OCI-LY3 (cell line): ENCODE results near the gene OOSP1.

ENCODE experiments used
- H2AFZ ChIP-seq: fragments of 200-600, 300-600 bp; shearing (Covaris generic); 2 replicates; pipeline ENCODE4 v1.6.0; 2014; ENCODE audit warnings: antibody characterized with exemption, low read depth, low read length
- H3K27ac ChIP-seq: fragments of 200-600, 300-600 bp; sonication (generic); 2 replicates; pipeline ENCODE4 v1.5.1; 2014; ENCODE audit warnings: mild to moderate bottlenecking, low read length, moderate library complexity, mixed read lengths
- H3K27me3 ChIP-seq: fragments of 200-600, 300-600 bp; sonication (generic); 2 replicates; pipeline ENCODE4 v1.6.1; 2014; ENCODE audit warnings: low read depth, low read length, mixed read lengths
- H3K36me3 ChIP-seq: fragments of 200-600, 300-600 bp; sonication (generic); replicated peaks from 2 replicates; pipeline ENCODE3; 2014; ENCODE audit warnings: low read depth, low read length, mixed read lengths
- H3K4me1 ChIP-seq: fragments of 300-600, 200-600 bp; sonication (generic); 2 replicates; pipeline ENCODE4 v1.6.1; 2014; ENCODE audit warnings: low read length, mixed read lengths
- H3K4me2 ChIP-seq: fragments of 200-600, 300-600 bp; sonication (generic); 2 replicates; pipeline ENCODE4 v1.6.1; 2014; ENCODE audit warnings: low read length, mixed read lengths
- H3K4me3 ChIP-seq: fragments of 300-600, 200-600 bp; sonication (generic); 2 replicates; pipeline ENCODE4 v1.5.1; 2014; ENCODE audit warnings: antibody characterized with exemption, mild to moderate bottlenecking, low read length, moderate library complexity
- H3K79me2 ChIP-seq: fragments of 300-600, 200-600 bp; shearing (Covaris generic); 2 replicates; pipeline ENCODE4 v1.6.1; 2014; ENCODE audit warnings: mild to moderate bottlenecking, low read length, mixed read lengths
- H3K9ac ChIP-seq: fragments of 300-600, 200-600 bp; shearing (Covaris generic); 2 replicates; pipeline ENCODE4 v1.6.0; 2014; ENCODE audit warnings: mild to moderate bottlenecking, low read length, moderate library complexity
- H3K9me3 ChIP-seq: fragments of 200-600, 300-600 bp; shearing (Covaris generic); 2 replicates; pipeline ENCODE4 v1.6.1; 2014; ENCODE audit warnings: low read length, mixed read lengths; ENCODE audit not compliant: insufficient read depth
- H4K20me1 ChIP-seq: fragments of 200-600, 300-600 bp; sonication (generic); 2 replicates; pipeline ENCODE4 v1.6.1; 2016; ENCODE audit warnings: low read length, mixed read lengths; ENCODE audit not compliant: insufficient read depth
- CTCF ChIP-seq: fragments of 200-600, 300-600 bp; sonication (generic); IDR thresholded peaks from 2 replicates; pipeline ENCODE4 v1.5.1; 2014; ENCODE audit warnings: antibody characterized with exemption, low read length, low read depth
- EZH2phosphoT487 ChIP-seq: fragments of 200-600 bp; shearing (Covaris generic); IDR thresholded peaks from 2 replicates; pipeline ENCODE4 v1.6.1; 2018; ENCODE audit warnings: antibody characterized with exemption, mixed run types, low read depth

Gene OOSP1

GRCh38 chr11:59918480-59918879 is 19.8 kb upstream of the OOSP1 start:
- Histone ChIP-seq H3K9me3 (peaks cover 10% of the 10 kb centered on the region), H3K36me3 (no peaks in the 10 kb centered on the region), H2AFZ (no peak overlapping the region), H3K79me2 (no peaks in the 10 kb centered on the region), H3K27ac (no peak overlapping the region), H3K9ac (no peak overlapping the region), H3K4me1 (no peaks in the 10 kb centered on the region), H4K20me1 (no peaks in the 10 kb centered on the region), H3K4me3 (no peak overlapping the region), H3K27me3 (no peaks in the 10 kb centered on the region), H3K4me2 (no peak overlapping the region)
- TF ChIP-seq CTCF (no peak), EZH2phosphoT487 (no peak)

- H3K9me3 ChIP-seq, result peaks cover 11% of the 10 kb centered on the region
- no peaks in the 10 kb centered on the region for H3K4me1 ChIP-seq
- H3K27ac ChIP-seq, result no peak overlapping the region
- no peaks in the 10 kb centered on the region for H3K27me3 ChIP-seq
- H3K79me2 ChIP-seq, result no peaks in the 10 kb centered on the region
- H3K4me2 ChIP-seq, result no peak overlapping the region
- TF ChIP-seq CTCF (peak; percentile 83), EZH2phosphoT487 (no peak)
- H3K9ac ChIP-seq, result no peak overlapping the region
- no peak overlapping the region for H3K4me3 ChIP-seq
- H3K36me3 ChIP-seq, result no peaks in the 10 kb centered on the region
- no peaks in the 10 kb centered on the region for H4K20me1 ChIP-seq
- H2AFZ ChIP-seq, result no peak overlapping the region
Measured at GRCh38 chr11:59918987-59919589, 19.1 kb upstream of the OOSP1 start.

- no peak overlapping the region for H3K4me2 ChIP-seq
- no peak overlapping the region for H3K27ac ChIP-seq
- no peaks in the 10 kb centered on the region for H4K20me1 ChIP-seq
- no peaks in the 10 kb centered on the region for H3K27me3 ChIP-seq
- no peaks in the 10 kb centered on the region for H3K36me3 ChIP-seq
- H3K4me1 ChIP-seq, result no peaks in the 10 kb centered on the region
- no peak overlapping the region for H2AFZ ChIP-seq
- no peak for TF ChIP-seq CTCF
- TF ChIP-seq EZH2phosphoT487, result no peak
- no peaks in the 10 kb centered on the region for H3K79me2 ChIP-seq
- no peak overlapping the region for H3K9ac ChIP-seq
- H3K9me3 ChIP-seq, result peaks cover 11% of the 10 kb centered on the region
- no peak overlapping the region for H3K4me3 ChIP-seq
Measured at GRCh38 chr11:59923813-59924212, 14.4 kb upstream of the OOSP1 start.

GRCh38 chr11:59931688-59932087 is 6.5 kb upstream of the OOSP1 start:
- H3K36me3 ChIP-seq, result no peaks in the 10 kb centered on the region
- no peaks in the 10 kb centered on the region for H4K20me1 ChIP-seq
- no peak overlapping the region for H3K4me3 ChIP-seq
- H3K79me2 ChIP-seq, result no peaks in the 10 kb centered on the region
- no peak overlapping the region for H3K27ac ChIP-seq
- no peaks in the 10 kb centered on the region for H3K4me1 ChIP-seq
- no peaks in the 10 kb centered on the region; the same call in 1 of the 2 replicates for H3K9me3 ChIP-seq
- TF ChIP-seq CTCF (no peak), EZH2phosphoT487 (no peak)
- no peak overlapping the region for H2AFZ ChIP-seq
- no peaks in the 10 kb centered on the region; the same call in 1 of the 2 replicates for H3K27me3 ChIP-seq
- no peak overlapping the region for H3K9ac ChIP-seq
- no peak overlapping the region for H3K4me2 ChIP-seq
